ENCODE measurements around the gene SLC10A7. TPM values are rescaled to one million over a fixed set of nuclear protein-coding genes. Genes with fewer than 3 reads are reported as not detected.

The SLC10A7 gene
- total and polyA plus RNA-seq, 2 experiments from 2014 or later = 0.81 to 4.3 TPM

DNA sequence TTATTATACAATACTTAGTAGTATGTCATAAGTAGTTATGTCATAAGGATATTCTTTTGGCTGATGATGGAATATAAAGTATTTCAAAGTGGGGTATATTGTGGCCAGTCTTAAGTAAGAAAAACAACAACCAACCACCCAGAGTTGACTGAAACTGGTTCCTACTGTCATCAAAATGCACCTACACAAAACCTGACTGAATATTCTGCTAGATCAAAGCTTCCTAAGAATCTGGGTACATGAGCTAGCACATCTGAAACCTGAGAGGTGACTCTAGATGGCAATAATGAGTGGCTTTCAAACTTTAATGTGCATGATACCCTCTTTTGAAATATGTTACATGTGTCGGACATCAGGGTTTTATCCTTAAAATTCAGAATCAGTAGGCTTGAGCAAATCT, 247.0 kb downstream of the SLC10A7 start (continued):
- TF ChIP-seq NANOG (IDR thresholded peaks at IDR 0.05; ENCODE audit: borderline replicate concordance) (no peak), STAT1 (IDR thresholded peaks at IDR 0.05; ENCODE audit: unreplicated experiment) (no peak), ZNF114 (CRISPR knock-in tag; IDR thresholded peaks at IDR 0.05) (no peak), ZNF331 (CRISPR knock-in tag; IDR thresholded peaks at IDR 0.05; ENCODE audit: low read depth) (no peak)

DNA sequence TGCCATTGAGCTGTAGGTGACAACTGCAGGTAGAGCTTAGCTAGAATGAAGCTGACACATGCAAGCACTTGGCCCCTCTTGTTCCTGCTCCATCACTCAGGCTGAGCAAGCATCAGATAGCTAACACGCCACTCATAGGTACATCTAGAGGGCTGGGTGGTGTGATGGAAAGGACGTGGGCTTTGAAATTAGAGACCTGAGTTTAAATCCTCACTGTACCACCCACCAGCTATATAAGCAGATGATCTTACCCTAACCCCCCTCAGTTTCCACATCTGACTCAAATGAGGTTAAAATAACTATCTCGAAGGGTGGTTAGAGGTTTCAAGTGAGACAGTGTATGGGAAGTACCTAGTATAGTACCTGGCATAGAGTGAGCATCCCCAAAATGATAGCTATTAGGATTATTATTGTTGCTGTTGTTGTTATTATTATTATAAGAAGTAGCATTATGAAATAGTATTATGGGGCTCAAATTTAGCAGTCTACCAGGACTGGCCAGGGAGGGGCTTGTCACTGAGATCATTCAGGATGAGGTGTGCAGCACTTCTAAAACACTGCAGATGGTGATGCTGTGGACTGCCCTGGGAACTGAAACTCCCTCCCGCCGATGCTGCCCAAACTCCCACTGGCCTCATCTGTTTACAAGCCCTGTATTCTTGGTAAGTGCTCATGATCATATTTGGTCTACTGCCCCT, 248.4 kb downstream of the SLC10A7 start:
- Histone ChIP-seq H3K27ac (ENCODE audit: low read depth) (no peak overlapping the region), H3K79me2 (replicated peaks; ENCODE audit: insufficient read depth) (no peaks in the 10 kb centered on the region), H3K36me3 (ENCODE audit: insufficient read depth) (no peaks in the 10 kb centered on the region), H3K9me2 (ENCODE audit: insufficient read depth) (no peaks in the 10 kb centered on the region), H3K4me3 (no peak overlapping the region), H3K4me1 (ENCODE audit: insufficient read depth) (no peaks in the 10 kb centered on the region), H4K20me1 (replicated peaks; ENCODE audit: insufficient read depth) (no peaks in the 10 kb centered on the region), H3F3A (replicated peaks; ENCODE audit: low read depth) (no peaks in the 10 kb centered on the region), H3K27me3 (ENCODE audit: insufficient read depth) (no peaks in the 10 kb centered on the region), H2AFZ (no peak overlapping the region), H3K4me2 (no peak overlapping the region)
- TF ChIP-seq, protein P1, sequence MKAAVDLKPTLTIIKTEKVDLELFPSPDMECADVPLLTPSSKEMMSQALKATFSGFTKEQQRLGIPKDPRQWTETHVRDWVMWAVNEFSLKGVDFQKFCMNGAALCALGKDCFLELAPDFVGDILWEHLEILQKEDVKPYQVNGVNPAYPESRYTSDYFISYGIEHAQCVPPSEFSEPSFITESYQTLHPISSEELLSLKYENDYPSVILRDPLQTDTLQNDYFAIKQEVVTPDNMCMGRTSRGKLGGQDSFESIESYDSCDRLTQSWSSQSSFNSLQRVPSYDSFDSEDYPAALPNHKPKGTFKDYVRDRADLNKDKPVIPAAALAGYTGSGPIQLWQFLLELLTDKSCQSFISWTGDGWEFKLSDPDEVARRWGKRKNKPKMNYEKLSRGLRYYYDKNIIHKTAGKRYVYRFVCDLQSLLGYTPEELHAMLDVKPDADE (IDR thresholded peaks at IDR 0.05) = no peak
- no peak for TF ChIP-seq JUNB (IDR thresholded peaks at IDR 0.05; ENCODE audit: unreplicated experiment)
- no peak for TF ChIP-seq EZH2 (IDR thresholded peaks at IDR 0.05; ENCODE audit: low read depth, unreplicated experiment)
- TF ChIP-seq, protein P2, sequence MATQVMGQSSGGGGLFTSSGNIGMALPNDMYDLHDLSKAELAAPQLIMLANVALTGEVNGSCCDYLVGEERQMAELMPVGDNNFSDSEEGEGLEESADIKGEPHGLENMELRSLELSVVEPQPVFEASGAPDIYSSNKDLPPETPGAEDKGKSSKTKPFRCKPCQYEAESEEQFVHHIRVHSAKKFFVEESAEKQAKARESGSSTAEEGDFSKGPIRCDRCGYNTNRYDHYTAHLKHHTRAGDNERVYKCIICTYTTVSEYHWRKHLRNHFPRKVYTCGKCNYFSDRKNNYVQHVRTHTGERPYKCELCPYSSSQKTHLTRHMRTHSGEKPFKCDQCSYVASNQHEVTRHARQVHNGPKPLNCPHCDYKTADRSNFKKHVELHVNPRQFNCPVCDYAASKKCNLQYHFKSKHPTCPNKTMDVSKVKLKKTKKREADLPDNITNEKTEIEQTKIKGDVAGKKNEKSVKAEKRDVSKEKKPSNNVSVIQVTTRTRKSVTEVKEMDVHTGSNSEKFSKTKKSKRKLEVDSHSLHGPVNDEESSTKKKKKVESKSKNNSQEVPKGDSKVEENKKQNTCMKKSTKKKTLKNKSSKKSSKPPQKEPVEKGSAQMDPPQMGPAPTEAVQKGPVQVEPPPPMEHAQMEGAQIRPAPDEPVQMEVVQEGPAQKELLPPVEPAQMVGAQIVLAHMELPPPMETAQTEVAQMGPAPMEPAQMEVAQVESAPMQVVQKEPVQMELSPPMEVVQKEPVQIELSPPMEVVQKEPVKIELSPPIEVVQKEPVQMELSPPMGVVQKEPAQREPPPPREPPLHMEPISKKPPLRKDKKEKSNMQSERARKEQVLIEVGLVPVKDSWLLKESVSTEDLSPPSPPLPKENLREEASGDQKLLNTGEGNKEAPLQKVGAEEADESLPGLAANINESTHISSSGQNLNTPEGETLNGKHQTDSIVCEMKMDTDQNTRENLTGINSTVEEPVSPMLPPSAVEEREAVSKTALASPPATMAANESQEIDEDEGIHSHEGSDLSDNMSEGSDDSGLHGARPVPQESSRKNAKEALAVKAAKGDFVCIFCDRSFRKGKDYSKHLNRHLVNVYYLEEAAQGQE (IDR thresholded peaks at IDR 0.05; ENCODE audit: unreplicated experiment) = no peak
- TF ChIP-seq POLR2AphosphoS5 (IDR thresholded peaks at IDR 0.05; ENCODE audit: low read depth) = no peak
- Mint-ChIP-seq H3K36me3 (ENCODE audit: low read depth) (no peaks in the 10 kb centered on the region), H3K4me1 (no peaks in the 10 kb centered on the region), H3K27me3 (ENCODE audit: insufficient read depth, low read depth, poor library complexity) (no peaks in the 10 kb centered on the region), H3K27ac (no peak overlapping the region), H3K9me3 (no peaks in the 10 kb centered on the region), H3K4me3 (no peak overlapping the region)
- DNase-seq (ENCODE audit: low spot score) = no peak
- ATAC-seq = no peak

DNA sequence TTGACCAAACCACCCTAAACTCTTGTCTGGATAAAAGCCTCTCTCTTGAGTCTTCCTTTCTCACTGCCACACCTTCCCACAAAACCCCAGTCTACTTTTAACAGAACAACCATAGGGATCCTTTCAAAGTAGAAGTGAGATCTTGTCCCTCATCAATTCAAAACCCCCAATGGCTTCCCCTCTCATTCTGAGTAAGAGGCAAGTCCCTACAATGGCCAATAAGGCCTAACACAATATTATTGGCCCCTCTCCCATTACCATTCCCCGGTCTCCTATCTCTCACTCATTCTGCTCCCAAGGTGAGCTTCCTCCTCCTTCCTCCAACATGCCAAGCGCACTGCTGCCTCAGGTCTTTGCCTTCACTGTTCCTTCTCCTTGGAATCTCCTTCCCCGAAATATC, 250.3 kb downstream of the SLC10A7 start:
- no peaks in the 10 kb centered on the region for H4K20me1 ChIP-seq (replicated peaks; ENCODE audit: insufficient read depth)
- H3K79me2 ChIP-seq (replicated peaks; ENCODE audit: insufficient read depth) = no peaks in the 10 kb centered on the region
- no peak overlapping the region for H3K27ac ChIP-seq (ENCODE audit: low read depth)
- TF ChIP-seq JUNB (IDR thresholded peaks at IDR 0.05; ENCODE audit: unreplicated experiment) = no peak
- peaks cover 5% of the 10 kb centered on the region for H3K4me1 ChIP-seq (ENCODE audit: insufficient read depth)
- no peaks in the 10 kb centered on the region for H3K9me2 ChIP-seq (ENCODE audit: insufficient read depth)
- Mint-ChIP-seq H3K27ac (no peak overlapping the region), H3K27me3 (ENCODE audit: insufficient read depth, low read depth, poor library complexity) (no peaks in the 10 kb centered on the region), H3K36me3 (ENCODE audit: low read depth) (no peaks in the 10 kb centered on the region), H3K4me1 (no peaks in the 10 kb centered on the region; the same call in 2 of the 3 replicates), H3K9me3 (no peaks in the 10 kb centered on the region), H3K4me3 (no peak overlapping the region)
- no peaks in the 10 kb centered on the region for H3K36me3 ChIP-seq (ENCODE audit: insufficient read depth)
- H3K27me3 ChIP-seq (ENCODE audit: insufficient read depth) = no peaks in the 10 kb centered on the region
- H3F3A ChIP-seq (replicated peaks; ENCODE audit: low read depth) = no peaks in the 10 kb centered on the region
- DNase-seq (ENCODE audit: low spot score) (no peak), ATAC-seq (no peak)
- H2AFZ ChIP-seq = no peak overlapping the region
- H3K4me3 ChIP-seq = no peak overlapping the region
- no peak overlapping the region for H3K4me2 ChIP-seq

Data from GM23338 (cell line).